ENCODE data around the gene PAQR4.

PAQR4 gene

DNA sequence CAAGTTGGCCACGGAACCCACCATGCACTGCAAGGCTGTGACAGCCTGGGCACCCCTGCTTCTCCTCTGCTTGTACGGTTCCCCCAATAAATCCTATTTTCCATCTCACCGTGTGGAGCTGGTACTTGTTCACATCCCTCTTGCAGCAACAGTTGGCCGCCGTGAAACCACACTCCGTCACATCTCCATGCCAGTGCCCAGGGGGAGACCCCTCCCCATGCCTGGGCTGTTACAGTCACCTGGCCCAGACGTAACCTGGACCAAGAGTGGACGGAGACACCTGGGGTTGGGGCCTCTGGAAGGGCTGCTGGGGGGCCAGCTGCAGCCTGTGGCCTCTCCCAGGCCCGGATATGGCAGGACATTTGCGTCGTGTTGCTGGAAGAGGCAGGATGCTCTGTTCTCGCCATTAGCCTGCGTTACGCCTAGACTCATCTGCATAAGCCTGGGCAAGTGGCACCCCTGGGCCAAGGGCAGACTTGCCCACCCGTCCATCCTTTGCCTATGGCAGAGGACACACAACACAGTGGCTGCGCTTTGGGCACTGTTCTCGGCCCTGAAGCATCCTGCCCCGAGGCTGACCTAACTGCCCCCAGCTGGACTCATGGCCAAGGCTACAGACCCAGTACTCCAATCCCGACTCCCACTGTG lies 19.3 kb upstream of the PAQR4 start:
- TF ChIP-seq FOXM1 (IDR thresholded peaks at IDR 0.05; ENCODE audit: borderline replicate concordance, low read depth) (no peak), ZBTB7A (IDR thresholded peaks at IDR 0.05; ENCODE audit: low read depth) (no peak), CEBPB (IDR thresholded peaks at IDR 0.05) (no peak), CREB1 (IDR thresholded peaks at IDR 0.05; ENCODE audit: low read depth) (no peak), NFIC (IDR thresholded peaks at IDR 0.05) (no peak), EP300 (IDR thresholded peaks at IDR 0.05; ENCODE audit: borderline replicate concordance) (no peak), TAF1 (IDR thresholded peaks at IDR 0.05; ENCODE audit: low read depth) (no peak), RAD21 (IDR thresholded peaks at IDR 0.05; ENCODE audit: low read depth) (no peak), YY1 (IDR thresholded peaks at IDR 0.05; ENCODE audit: low read depth) (no peak), EGR1 (IDR thresholded peaks at IDR 0.05) (no peak), TCF12 (IDR thresholded peaks at IDR 0.05; ENCODE audit: low read depth) (no peak), TEAD4 (IDR thresholded peaks at IDR 0.05) (no peak)
- TF ChIP-seq, protein P1, sequence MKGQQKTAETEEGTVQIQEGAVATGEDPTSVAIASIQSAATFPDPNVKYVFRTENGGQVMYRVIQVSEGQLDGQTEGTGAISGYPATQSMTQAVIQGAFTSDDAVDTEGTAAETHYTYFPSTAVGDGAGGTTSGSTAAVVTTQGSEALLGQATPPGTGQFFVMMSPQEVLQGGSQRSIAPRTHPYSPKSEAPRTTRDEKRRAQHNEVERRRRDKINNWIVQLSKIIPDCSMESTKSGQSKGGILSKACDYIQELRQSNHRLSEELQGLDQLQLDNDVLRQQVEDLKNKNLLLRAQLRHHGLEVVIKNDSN (IDR thresholded peaks at IDR 0.05): no peak
- TF ChIP-seq, protein P2, sequence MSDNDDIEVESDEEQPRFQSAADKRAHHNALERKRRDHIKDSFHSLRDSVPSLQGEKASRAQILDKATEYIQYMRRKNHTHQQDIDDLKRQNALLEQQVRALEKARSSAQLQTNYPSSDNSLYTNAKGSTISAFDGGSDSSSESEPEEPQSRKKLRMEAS (IDR thresholded peaks at IDR 0.05): no peak
- TF ChIP-seq, protein P3, sequence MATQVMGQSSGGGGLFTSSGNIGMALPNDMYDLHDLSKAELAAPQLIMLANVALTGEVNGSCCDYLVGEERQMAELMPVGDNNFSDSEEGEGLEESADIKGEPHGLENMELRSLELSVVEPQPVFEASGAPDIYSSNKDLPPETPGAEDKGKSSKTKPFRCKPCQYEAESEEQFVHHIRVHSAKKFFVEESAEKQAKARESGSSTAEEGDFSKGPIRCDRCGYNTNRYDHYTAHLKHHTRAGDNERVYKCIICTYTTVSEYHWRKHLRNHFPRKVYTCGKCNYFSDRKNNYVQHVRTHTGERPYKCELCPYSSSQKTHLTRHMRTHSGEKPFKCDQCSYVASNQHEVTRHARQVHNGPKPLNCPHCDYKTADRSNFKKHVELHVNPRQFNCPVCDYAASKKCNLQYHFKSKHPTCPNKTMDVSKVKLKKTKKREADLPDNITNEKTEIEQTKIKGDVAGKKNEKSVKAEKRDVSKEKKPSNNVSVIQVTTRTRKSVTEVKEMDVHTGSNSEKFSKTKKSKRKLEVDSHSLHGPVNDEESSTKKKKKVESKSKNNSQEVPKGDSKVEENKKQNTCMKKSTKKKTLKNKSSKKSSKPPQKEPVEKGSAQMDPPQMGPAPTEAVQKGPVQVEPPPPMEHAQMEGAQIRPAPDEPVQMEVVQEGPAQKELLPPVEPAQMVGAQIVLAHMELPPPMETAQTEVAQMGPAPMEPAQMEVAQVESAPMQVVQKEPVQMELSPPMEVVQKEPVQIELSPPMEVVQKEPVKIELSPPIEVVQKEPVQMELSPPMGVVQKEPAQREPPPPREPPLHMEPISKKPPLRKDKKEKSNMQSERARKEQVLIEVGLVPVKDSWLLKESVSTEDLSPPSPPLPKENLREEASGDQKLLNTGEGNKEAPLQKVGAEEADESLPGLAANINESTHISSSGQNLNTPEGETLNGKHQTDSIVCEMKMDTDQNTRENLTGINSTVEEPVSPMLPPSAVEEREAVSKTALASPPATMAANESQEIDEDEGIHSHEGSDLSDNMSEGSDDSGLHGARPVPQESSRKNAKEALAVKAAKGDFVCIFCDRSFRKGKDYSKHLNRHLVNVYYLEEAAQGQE (IDR thresholded peaks at IDR 0.05; ENCODE audit: low read depth): no peak

DNA sequence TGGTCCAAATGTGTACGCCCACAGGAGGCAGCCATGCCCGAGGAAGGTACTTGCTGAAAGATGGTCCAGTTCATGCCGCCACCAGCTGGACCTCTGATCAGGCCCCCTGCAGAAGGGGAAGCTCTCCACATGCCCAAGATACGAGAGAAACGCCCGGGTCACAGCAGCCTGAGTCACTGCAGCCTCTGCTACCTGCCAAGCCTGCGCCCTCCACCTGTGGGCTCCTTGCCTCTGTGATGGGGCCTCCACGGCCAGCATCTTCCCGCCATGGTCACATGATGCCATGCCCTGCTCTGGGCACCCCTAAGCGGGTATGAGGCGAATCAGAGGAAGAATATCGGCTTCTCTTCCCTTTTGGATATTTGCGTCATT lies 18.8 kb upstream of the PAQR4 start:
- TF ChIP-seq EP300 (IDR thresholded peaks at IDR 0.05; ENCODE audit: borderline replicate concordance) (no peak), CREB1 (IDR thresholded peaks at IDR 0.05; ENCODE audit: low read depth) (no peak), YY1 (IDR thresholded peaks at IDR 0.05; ENCODE audit: low read depth) (no peak), NFIC (IDR thresholded peaks at IDR 0.05) (no peak), TCF12 (IDR thresholded peaks at IDR 0.05; ENCODE audit: low read depth) (no peak), FOXM1 (IDR thresholded peaks at IDR 0.05; ENCODE audit: borderline replicate concordance, low read depth) (no peak), TEAD4 (IDR thresholded peaks at IDR 0.05) (no peak), ZBTB7A (IDR thresholded peaks at IDR 0.05; ENCODE audit: low read depth) (no peak), EGR1 (IDR thresholded peaks at IDR 0.05) (no peak), TAF1 (IDR thresholded peaks at IDR 0.05; ENCODE audit: low read depth) (no peak), RAD21 (IDR thresholded peaks at IDR 0.05; ENCODE audit: low read depth) (no peak), CEBPB (IDR thresholded peaks at IDR 0.05) (no peak)
- TF ChIP-seq, protein P1 (IDR thresholded peaks at IDR 0.05): no peak
- TF ChIP-seq, protein P2 (IDR thresholded peaks at IDR 0.05): no peak
- TF ChIP-seq, protein P3 (IDR thresholded peaks at IDR 0.05; ENCODE audit: low read depth): no peak

DNA sequence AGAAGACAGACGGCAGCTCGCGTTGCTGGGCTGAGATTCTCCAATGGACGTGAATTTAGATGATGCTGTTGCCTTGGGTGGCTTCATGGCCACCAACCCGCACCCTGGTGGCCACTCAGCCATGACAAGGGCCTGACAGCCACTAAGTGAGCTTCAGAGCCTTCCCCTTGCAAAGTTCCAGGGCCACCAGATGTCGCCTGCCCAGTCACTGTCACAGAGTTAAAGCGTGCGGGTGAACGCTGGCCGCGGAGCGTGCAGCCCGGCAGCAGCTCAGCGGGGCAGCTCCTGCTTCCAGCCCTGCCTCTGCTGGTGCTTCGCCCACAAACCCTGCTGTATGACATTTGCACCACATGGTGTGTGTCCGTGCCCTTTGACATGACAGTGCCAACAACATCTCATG lies 18.4 kb upstream of the PAQR4 start:
- TF ChIP-seq, protein P1 (IDR thresholded peaks at IDR 0.05): no peak
- TF ChIP-seq CREB1 (IDR thresholded peaks at IDR 0.05; ENCODE audit: low read depth): no peak
- no peak for TF ChIP-seq ZBTB7A (IDR thresholded peaks at IDR 0.05; ENCODE audit: low read depth)
- no peak for TF ChIP-seq NFIC (IDR thresholded peaks at IDR 0.05)
- TF ChIP-seq TCF12 (IDR thresholded peaks at IDR 0.05; ENCODE audit: low read depth): no peak
- TF ChIP-seq EP300 (IDR thresholded peaks at IDR 0.05; ENCODE audit: borderline replicate concordance): no peak
- no peak for TF ChIP-seq YY1 (IDR thresholded peaks at IDR 0.05; ENCODE audit: low read depth)
- TF ChIP-seq TEAD4 (IDR thresholded peaks at IDR 0.05): no peak
- TF ChIP-seq, protein P3 (IDR thresholded peaks at IDR 0.05; ENCODE audit: low read depth): no peak
- TF ChIP-seq FOXM1 (IDR thresholded peaks at IDR 0.05; ENCODE audit: borderline replicate concordance, low read depth): no peak
- TF ChIP-seq RAD21 (IDR thresholded peaks at IDR 0.05; ENCODE audit: low read depth): no peak
- no peak for TF ChIP-seq EGR1 (IDR thresholded peaks at IDR 0.05)
- no peak for TF ChIP-seq CEBPB (IDR thresholded peaks at IDR 0.05)
- TF ChIP-seq, protein P2 (IDR thresholded peaks at IDR 0.05): no peak
- TF ChIP-seq TAF1 (IDR thresholded peaks at IDR 0.05; ENCODE audit: low read depth): no peak
